ENCODE data around the gene LBHD2.

The LBHD2 gene

DNA sequence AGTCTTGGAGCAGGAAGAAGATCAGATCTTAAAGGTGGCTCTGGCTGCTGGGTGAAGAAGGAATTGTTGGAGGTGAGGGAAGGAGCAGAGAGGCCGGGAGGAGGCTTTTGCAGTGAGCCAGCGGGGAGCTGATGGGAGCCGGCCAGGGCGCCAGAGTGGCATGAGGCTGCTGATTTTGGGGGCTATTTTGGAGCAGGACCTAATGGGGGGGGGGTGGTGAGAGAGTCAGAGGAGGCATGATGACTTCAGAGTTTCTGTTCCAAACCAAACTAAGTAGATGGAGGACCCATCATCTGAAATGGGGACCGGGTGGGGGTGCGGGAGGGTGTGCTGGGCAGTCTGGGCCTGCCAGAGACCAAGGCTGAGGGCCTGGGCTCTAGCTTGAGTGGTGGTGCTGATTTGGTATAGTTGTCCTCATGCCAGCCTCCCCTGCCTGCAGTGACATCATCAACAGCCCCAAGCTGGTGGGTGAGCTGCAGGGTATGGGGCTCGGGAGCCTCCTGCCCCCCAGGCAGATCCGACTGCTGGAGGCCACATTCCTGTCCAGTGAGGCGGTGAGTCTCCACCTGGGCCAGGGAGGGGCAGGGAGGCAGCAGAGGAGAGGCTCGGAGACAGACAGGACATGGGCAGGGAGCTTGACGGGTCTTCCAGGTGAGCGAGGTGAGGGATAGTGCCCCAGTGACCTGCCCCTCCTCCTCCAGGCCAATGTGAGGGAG lies 45.4 kb downstream of the LBHD2 start:
- no peak for DNase-seq (ENCODE audit: low read depth in 1 of 2, low spot score in 1 of 2)
- no peak overlapping the region for H3K4me3 ChIP-seq (replicated peaks; ENCODE audit: insufficient read depth, low read length)
- H3K27me3 ChIP-seq (ENCODE audit: insufficient read depth, poor library complexity, severe bottlenecking) = no peaks in the 10 kb centered on the region
- H3K27ac ChIP-seq (replicated peaks) = no peak overlapping the region
- TF ChIP-seq POLR2AphosphoS5 (IDR thresholded peaks at IDR 0.05; ENCODE audit: low read depth) = no peak
- no peak for TF ChIP-seq GABPA (IDR thresholded peaks at IDR 0.05; ENCODE audit: low read depth)
- TF ChIP-seq, protein P1, sequence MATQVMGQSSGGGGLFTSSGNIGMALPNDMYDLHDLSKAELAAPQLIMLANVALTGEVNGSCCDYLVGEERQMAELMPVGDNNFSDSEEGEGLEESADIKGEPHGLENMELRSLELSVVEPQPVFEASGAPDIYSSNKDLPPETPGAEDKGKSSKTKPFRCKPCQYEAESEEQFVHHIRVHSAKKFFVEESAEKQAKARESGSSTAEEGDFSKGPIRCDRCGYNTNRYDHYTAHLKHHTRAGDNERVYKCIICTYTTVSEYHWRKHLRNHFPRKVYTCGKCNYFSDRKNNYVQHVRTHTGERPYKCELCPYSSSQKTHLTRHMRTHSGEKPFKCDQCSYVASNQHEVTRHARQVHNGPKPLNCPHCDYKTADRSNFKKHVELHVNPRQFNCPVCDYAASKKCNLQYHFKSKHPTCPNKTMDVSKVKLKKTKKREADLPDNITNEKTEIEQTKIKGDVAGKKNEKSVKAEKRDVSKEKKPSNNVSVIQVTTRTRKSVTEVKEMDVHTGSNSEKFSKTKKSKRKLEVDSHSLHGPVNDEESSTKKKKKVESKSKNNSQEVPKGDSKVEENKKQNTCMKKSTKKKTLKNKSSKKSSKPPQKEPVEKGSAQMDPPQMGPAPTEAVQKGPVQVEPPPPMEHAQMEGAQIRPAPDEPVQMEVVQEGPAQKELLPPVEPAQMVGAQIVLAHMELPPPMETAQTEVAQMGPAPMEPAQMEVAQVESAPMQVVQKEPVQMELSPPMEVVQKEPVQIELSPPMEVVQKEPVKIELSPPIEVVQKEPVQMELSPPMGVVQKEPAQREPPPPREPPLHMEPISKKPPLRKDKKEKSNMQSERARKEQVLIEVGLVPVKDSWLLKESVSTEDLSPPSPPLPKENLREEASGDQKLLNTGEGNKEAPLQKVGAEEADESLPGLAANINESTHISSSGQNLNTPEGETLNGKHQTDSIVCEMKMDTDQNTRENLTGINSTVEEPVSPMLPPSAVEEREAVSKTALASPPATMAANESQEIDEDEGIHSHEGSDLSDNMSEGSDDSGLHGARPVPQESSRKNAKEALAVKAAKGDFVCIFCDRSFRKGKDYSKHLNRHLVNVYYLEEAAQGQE (IDR thresholded peaks at IDR 0.05; ENCODE audit: insufficient replicate concordance, low read depth) = no peak
- TF ChIP-seq, protein P2, sequence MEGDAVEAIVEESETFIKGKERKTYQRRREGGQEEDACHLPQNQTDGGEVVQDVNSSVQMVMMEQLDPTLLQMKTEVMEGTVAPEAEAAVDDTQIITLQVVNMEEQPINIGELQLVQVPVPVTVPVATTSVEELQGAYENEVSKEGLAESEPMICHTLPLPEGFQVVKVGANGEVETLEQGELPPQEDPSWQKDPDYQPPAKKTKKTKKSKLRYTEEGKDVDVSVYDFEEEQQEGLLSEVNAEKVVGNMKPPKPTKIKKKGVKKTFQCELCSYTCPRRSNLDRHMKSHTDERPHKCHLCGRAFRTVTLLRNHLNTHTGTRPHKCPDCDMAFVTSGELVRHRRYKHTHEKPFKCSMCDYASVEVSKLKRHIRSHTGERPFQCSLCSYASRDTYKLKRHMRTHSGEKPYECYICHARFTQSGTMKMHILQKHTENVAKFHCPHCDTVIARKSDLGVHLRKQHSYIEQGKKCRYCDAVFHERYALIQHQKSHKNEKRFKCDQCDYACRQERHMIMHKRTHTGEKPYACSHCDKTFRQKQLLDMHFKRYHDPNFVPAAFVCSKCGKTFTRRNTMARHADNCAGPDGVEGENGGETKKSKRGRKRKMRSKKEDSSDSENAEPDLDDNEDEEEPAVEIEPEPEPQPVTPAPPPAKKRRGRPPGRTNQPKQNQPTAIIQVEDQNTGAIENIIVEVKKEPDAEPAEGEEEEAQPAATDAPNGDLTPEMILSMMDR (IDR thresholded peaks at IDR 0.05; ENCODE audit: insufficient read depth, low read length) = no peak
- TF ChIP-seq SPI1 (IDR thresholded peaks at IDR 0.05; ENCODE audit: borderline replicate concordance, low read depth) = no peak

DNA sequence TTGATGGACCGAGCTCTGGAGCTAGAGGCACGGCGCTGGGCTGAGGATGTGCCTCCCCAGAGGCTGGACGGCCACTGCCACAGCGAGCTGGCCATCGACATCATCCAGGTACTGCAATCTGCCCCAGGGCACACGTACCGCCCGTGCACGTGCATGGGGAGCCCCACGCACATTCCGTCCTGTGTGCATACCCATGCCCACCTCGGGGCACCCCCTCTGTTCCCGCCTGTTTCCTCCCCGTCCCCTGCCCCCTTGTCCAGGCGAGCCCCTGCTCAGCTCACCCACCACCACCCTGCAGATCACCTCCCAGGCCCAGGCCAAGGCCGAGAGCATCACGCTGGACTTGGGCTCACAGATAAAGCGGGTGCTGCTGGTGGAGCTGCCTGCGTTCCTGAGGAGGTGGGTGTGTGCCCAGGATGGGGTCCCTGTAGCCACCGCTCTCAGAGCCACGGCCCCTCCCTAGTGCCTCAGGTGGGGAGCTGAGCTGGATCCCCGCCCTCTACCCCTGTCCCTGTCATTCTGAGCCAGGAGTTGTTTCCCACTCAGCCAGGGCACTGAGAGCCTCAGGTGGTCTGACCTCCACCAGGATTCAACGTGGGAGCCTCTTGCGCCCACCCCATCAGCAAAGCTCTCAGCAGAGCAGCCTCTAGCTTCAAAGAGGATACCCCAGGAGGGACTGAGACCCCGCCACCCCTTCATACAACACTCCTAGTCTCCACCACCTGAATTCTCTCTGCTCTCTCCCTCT lies 46.2 kb downstream of the LBHD2 start:
- no peaks in the 10 kb centered on the region for H3K27me3 ChIP-seq (ENCODE audit: insufficient read depth, poor library complexity, severe bottlenecking)
- TF ChIP-seq POLR2AphosphoS5 (IDR thresholded peaks at IDR 0.05; ENCODE audit: low read depth) = no peak
- TF ChIP-seq, protein P1 (IDR thresholded peaks at IDR 0.05; ENCODE audit: insufficient replicate concordance, low read depth) = no peak
- no peak for TF ChIP-seq GABPA (IDR thresholded peaks at IDR 0.05; ENCODE audit: low read depth)
- TF ChIP-seq SPI1 (IDR thresholded peaks at IDR 0.05; ENCODE audit: borderline replicate concordance, low read depth) = no peak
- TF ChIP-seq, protein P2 (IDR thresholded peaks at IDR 0.05; ENCODE audit: insufficient read depth, low read length) = no peak
- DNase-seq (ENCODE audit: low read depth in 1 of 2, low spot score in 1 of 2) = no peak
- H3K4me3 ChIP-seq (replicated peaks; ENCODE audit: insufficient read depth, low read length) = no peak overlapping the region
- no peak overlapping the region for H3K27ac ChIP-seq (replicated peaks)

DNA sequence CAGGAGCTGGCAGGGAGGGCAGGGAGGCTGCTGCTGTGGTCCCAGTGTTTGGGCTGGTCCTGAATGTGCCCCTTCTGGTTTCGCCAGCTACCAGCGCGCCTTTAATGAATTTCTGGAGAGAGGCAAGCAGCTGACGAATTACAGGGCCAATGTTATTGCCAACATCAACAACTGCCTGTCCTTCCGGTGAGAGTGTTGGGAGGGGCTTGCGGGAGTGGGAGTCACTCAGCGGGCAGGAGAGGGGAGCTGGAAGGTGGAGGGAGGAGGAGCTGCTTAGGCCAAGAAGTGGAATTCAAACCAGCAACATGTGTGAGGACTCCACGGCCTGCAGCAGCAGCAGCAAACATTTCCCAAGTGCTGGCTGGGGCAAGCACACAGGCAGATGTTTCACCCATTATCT lies 47.0 kb downstream of the LBHD2 start:
- no peak for DNase-seq (ENCODE audit: low read depth in 1 of 2, low spot score in 1 of 2)
- H3K27me3 ChIP-seq (ENCODE audit: insufficient read depth, poor library complexity, severe bottlenecking) = no peaks in the 10 kb centered on the region
- no peak for TF ChIP-seq GABPA (IDR thresholded peaks at IDR 0.05; ENCODE audit: low read depth)
- TF ChIP-seq, protein P1 (IDR thresholded peaks at IDR 0.05; ENCODE audit: insufficient replicate concordance, low read depth) = no peak
- TF ChIP-seq, protein P2 (IDR thresholded peaks at IDR 0.05; ENCODE audit: insufficient read depth, low read length) = no peak
- TF ChIP-seq POLR2AphosphoS5 (IDR thresholded peaks at IDR 0.05; ENCODE audit: low read depth) = no peak
- no peak for TF ChIP-seq SPI1 (IDR thresholded peaks at IDR 0.05; ENCODE audit: borderline replicate concordance, low read depth)
- H3K27ac ChIP-seq (replicated peaks) = no peak overlapping the region
- no peak overlapping the region for H3K4me3 ChIP-seq (replicated peaks; ENCODE audit: insufficient read depth, low read length)

All from HL-60 (cell line).